ENCODE measurements around the gene GOPC.

GOPC gene

DNA sequence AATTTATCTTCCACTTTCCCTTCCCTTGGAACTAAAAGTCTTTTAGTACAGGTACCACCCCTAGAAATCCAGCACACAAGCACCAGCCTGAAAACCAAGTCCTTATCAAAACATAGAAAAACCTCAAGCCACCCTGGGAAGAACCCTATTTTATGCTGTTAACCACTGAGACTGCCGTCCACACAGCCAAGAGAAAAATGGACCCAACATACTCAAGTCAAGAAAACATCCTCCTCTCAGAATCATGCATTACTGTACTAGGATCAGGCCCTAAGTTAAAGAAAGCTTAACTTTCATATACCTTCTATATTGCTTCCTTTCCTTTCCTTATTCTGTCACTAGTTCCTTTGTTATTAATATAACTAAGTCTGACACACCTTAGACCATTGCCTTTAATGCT is 16.9 kb upstream of the GOPC start:
- Histone ChIP-seq H3K4me1 (ENCODE audit: control extremely low read depth in 1 of 4, control insufficient read depth in 4 of 4, insufficient read depth in 4 of 4, low read length in 3 of 4) (peaks cover 0 to 2% (median 1%) of the 10 kb centered on the region in 4 experiments), H3K27ac (ENCODE audit: insufficient read depth in 1 of 2, low read depth in 1 of 2, low read length in 2 of 2, poor library complexity in 1 of 2, severe bottlenecking in 2 of 2) (no peak overlapping the region), H3K36me3 (ENCODE audit: control insufficient read depth in 4 of 4, insufficient read depth in 4 of 4, low read length in 3 of 4) (no peaks in the 10 kb centered on the region), H3K4me3 (ENCODE audit: control insufficient read depth in 1 of 7, extremely low read depth in 1 of 7, insufficient read depth in 4 of 7, low read depth in 2 of 7, low read length in 6 of 7) (no peak overlapping the region), H3K27me3 (replicated peaks in 2 of 5; ENCODE audit: control insufficient read depth in 4 of 5, insufficient read depth in 5 of 5, low read length in 4 of 5) (peaks cover 0 to 2% (median 0%) of the 10 kb centered on the region in 5 experiments), H3K9me3 (ENCODE audit: control extremely low read depth in 1 of 5, control insufficient read depth in 4 of 5, insufficient read depth in 2 of 5, low read depth in 1 of 5, low read length in 4 of 5) (peaks cover 0 to 13% (median 0%) of the 10 kb centered on the region in 5 experiments)
- ChIA-PET CTCF (no interaction called here), POLR2A (no interaction called here)
- DNase-seq: no peak
- WGBS (ENCODE audit: insufficient coverage): 100% methylated on average over 1 of the region's 1 CpG

DNA sequence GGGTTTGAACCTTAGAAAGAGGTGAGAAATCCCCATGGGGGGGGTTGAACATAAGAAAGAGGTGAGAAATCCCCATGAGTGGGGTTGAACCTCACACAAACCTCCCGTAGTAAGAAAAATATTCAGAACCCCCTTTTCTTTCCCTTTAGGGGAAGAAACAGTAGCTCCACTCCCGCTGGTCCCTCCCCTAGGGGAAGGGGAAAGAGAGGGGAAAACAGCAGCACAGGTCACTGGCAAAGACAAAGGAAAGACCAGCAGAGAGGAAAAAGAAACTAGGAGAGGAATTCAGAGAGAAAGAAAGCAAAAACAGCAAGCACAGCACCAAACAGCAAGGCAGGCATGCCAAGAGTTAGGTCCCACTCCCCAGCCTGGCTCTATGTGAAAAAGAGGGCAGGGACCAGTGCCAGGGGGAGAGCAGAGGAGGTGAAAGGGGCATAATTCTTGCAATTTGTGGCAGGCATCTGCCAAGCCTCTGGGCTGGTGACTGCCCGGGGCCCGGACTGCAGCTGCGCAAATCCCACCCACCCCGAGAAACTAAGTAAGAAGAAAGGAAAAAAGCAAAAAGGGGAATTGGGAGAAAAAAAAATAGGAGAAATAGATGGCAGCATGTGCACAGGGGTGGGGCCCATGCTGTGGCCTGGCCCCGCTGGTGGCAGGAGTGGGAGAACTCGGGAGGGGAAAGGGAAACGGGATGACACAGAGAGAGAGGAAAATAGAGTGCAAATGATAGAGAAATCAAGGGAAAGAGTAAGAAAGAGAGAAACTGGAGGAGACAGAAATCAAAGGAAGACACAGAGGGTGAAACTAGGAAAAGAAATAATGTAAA is 15.1 kb upstream of the GOPC start:
- H3K4me3 ChIP-seq (ENCODE audit: control insufficient read depth in 1 of 7, extremely low read depth in 1 of 7, insufficient read depth in 4 of 7, low read depth in 2 of 7, low read length in 6 of 7): no peak overlapping the region
- no peaks in the 10 kb centered on the region for H3K9me3 ChIP-seq (ENCODE audit: control extremely low read depth in 1 of 5, control insufficient read depth in 4 of 5, insufficient read depth in 2 of 5, low read depth in 1 of 5, low read length in 4 of 5)
- POLR2A ChIA-PET: no interaction called here
- no peak overlapping the region for H3K27ac ChIP-seq (ENCODE audit: insufficient read depth in 1 of 2, low read depth in 1 of 2, low read length in 2 of 2, poor library complexity in 1 of 2, severe bottlenecking in 2 of 2)
- CTCF ChIA-PET: no interaction called here
- H3K27me3 ChIP-seq (replicated peaks in 2 of 5; ENCODE audit: control insufficient read depth in 4 of 5, insufficient read depth in 5 of 5, low read length in 4 of 5): peaks cover 0 to 2% (median 0%) of the 10 kb centered on the region in 5 experiments
- peaks cover 0 to 10% (median 7%) of the 10 kb centered on the region in 4 experiments for H3K4me1 ChIP-seq (ENCODE audit: control extremely low read depth in 1 of 4, control insufficient read depth in 4 of 4, insufficient read depth in 4 of 4, low read length in 3 of 4)
- WGBS (ENCODE audit: insufficient coverage): 96% methylated on average over 6 of the region's 9 CpGs
- DNase-seq: no peak
- no peaks in the 10 kb centered on the region for H3K36me3 ChIP-seq (ENCODE audit: control insufficient read depth in 4 of 4, insufficient read depth in 4 of 4, low read length in 3 of 4)

DNA sequence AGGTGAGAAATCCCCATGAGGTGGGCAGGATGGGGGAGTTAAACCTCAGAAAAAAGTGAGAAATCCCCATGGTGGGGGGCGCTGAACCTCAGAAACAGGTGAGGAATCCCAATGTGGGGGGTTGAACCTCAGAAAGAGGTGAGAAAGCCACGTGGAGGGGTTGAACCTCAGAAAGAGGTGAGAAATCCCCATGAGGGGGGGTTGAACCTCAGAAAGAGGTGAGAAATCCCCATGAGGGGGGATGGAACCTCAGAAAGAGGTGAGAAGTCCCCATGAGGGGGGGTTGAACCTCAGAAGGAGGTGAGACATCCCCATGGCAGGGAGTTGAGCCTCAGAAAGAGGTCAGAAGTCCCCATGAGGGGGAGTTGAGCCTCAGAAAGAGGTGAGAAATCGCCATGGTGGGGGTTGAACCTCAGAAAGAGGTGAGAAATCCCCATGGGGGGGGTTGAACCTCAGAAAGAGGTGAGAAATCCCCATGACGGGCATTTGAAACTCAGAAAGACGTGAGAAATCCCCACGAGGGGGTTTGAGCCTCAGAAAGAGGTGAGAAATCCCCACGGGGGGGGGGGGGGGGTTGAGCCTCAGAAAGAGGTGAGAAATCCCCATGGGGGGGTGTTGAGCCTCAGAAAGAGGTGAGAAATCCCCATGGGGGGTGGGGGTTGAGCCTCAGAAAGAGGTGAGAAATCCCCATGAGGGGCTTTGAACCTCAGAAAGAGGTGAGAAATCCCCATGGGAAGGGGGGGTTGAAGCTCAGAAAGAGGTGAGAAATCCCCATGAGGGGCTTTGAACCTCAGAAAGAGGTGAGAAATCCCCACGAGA is 14.3 kb upstream of the GOPC start:
- ChIA-PET CTCF (no interaction called here), POLR2A (no interaction called here)
- Histone ChIP-seq H3K9me3 (ENCODE audit: control extremely low read depth in 1 of 5, control insufficient read depth in 4 of 5, insufficient read depth in 2 of 5, low read depth in 1 of 5, low read length in 4 of 5) (no peaks in the 10 kb centered on the region), H3K27ac (ENCODE audit: insufficient read depth in 1 of 2, low read depth in 1 of 2, low read length in 2 of 2, poor library complexity in 1 of 2, severe bottlenecking in 2 of 2) (no peak overlapping the region), H3K4me1 (ENCODE audit: control extremely low read depth in 1 of 4, control insufficient read depth in 4 of 4, insufficient read depth in 4 of 4, low read length in 3 of 4) (peaks cover 0 to 10% (median 7%) of the 10 kb centered on the region in 4 experiments), H3K4me3 (ENCODE audit: control insufficient read depth in 1 of 7, extremely low read depth in 1 of 7, insufficient read depth in 4 of 7, low read depth in 2 of 7, low read length in 6 of 7) (no peak overlapping the region), H3K36me3 (ENCODE audit: control insufficient read depth in 4 of 4, insufficient read depth in 4 of 4, low read length in 3 of 4) (no peaks in the 10 kb centered on the region), H3K27me3 (replicated peaks in 2 of 5; ENCODE audit: control insufficient read depth in 4 of 5, insufficient read depth in 5 of 5, low read length in 4 of 5) (peaks cover 0 to 2% (median 0%) of the 10 kb centered on the region in 5 experiments)
- WGBS (ENCODE audit: insufficient coverage): 100% methylated on average over 4 of the region's 8 CpGs
- no peak for DNase-seq

DNA sequence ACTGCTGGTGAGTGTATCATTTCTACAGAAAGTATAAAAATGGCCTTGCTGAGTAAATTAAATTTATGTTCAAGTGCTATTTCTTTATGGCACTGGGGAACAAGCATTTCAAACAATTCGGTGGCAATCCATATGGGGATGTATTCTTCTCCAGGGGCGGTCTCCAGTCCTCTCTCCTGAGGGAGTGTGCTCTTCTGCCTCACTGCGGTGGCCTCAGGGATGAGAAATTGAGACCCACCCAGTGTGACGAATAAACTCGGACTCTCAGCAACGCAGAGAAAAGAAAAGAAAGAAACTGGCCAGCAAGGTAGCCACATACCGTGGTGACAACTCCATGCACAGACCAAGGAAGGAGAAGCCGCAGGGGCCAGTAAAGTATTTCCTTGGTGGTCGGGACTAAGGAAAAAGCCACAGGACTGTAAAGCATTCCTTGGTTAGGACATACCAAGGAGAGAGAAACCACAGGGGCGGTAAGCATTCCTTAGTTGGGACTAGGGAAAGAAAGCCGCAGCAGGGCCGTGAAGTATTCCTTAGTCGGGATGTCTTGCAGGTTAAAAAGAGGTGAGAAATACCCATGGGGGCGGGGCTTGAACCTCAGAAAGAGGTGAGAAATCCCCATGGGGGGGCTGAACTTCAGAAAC is 13.6 kb upstream of the GOPC start:
- Histone ChIP-seq H3K4me1 (ENCODE audit: control extremely low read depth in 1 of 4, control insufficient read depth in 4 of 4, insufficient read depth in 4 of 4, low read length in 3 of 4) (peaks cover 0 to 10% (median 7%) of the 10 kb centered on the region in 4 experiments), H3K27ac (ENCODE audit: insufficient read depth in 1 of 2, low read depth in 1 of 2, low read length in 2 of 2, poor library complexity in 1 of 2, severe bottlenecking in 2 of 2) (no peak overlapping the region), H3K27me3 (replicated peaks in 2 of 5; ENCODE audit: control insufficient read depth in 4 of 5, insufficient read depth in 5 of 5, low read length in 4 of 5) (peaks cover 0 to 2% (median 0%) of the 10 kb centered on the region in 5 experiments), H3K36me3 (ENCODE audit: control insufficient read depth in 4 of 4, insufficient read depth in 4 of 4, low read length in 3 of 4) (no peaks in the 10 kb centered on the region), H3K9me3 (ENCODE audit: control extremely low read depth in 1 of 5, control insufficient read depth in 4 of 5, insufficient read depth in 2 of 5, low read depth in 1 of 5, low read length in 4 of 5) (no peaks in the 10 kb centered on the region), H3K4me3 (ENCODE audit: control insufficient read depth in 1 of 7, extremely low read depth in 1 of 7, insufficient read depth in 4 of 7, low read depth in 2 of 7, low read length in 6 of 7) (no peak overlapping the region)
- POLR2A ChIA-PET: no interaction called here
- CTCF ChIA-PET: no interaction called here
- 96% methylated on average over 13 of the region's 14 CpGs for WGBS (ENCODE audit: insufficient coverage)
- no peak for DNase-seq

DNA sequence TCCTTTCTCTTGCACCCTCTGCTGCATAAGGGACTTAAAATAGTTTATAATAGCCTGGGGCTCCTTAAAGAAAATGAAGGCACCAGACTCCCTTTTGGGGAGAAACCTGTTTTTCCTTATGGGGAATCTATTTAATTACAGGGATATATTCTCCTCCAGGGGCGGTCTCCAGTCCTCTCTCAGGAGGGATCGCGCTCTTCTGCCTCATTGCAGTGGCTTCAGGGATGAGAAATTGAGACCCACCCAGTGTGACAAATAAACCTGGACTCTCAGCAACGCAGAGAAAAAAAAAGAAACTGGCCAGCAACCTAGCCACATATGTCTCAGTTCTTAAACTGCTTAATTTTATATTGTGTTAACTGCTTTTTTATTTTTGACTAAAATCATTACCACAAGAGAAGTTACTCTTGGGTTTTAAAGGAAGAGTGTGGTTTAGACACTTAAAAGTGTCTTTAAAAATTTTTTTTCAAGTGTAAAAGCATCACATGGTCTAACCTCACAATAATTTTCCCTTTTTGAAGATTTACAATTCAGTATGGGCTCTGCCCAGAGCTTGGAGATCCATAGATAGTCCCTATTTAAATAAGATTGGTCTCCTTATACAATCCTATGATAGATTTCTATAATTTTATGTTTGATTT is 11.7 kb upstream of the GOPC start:
- ChIA-PET POLR2A (no interaction called here), CTCF (interaction anchor here (1.3 kb wide), 1 partner anchor 8 kb away, joined by 3 read pairs; no protein-coding TSS in a partner anchor)
- H3K4me1 ChIP-seq (ENCODE audit: control extremely low read depth in 1 of 4, control insufficient read depth in 4 of 4, insufficient read depth in 4 of 4, low read length in 3 of 4): peaks cover 0 to 10% (median 7%) of the 10 kb centered on the region in 4 experiments
- H3K4me3 ChIP-seq (ENCODE audit: control insufficient read depth in 1 of 7, extremely low read depth in 1 of 7, insufficient read depth in 4 of 7, low read depth in 2 of 7, low read length in 6 of 7): no peak overlapping the region
- H3K36me3 ChIP-seq (ENCODE audit: control insufficient read depth in 4 of 4, insufficient read depth in 4 of 4, low read length in 3 of 4): no peaks in the 10 kb centered on the region
- no CpG with 5 or more reads among the region's 4 CpGs for WGBS (ENCODE audit: insufficient coverage)
- H3K27me3 ChIP-seq (replicated peaks in 2 of 5; ENCODE audit: control insufficient read depth in 4 of 5, insufficient read depth in 5 of 5, low read length in 4 of 5): peaks cover 0 to 4% (median 0%) of the 10 kb centered on the region in 5 experiments
- no peaks in the 10 kb centered on the region for H3K9me3 ChIP-seq (ENCODE audit: control extremely low read depth in 1 of 5, control insufficient read depth in 4 of 5, insufficient read depth in 2 of 5, low read depth in 1 of 5, low read length in 4 of 5)
- peak in 2 of 3 donors; percentile 4 to 18 for DNase-seq
- no peak overlapping the region for H3K27ac ChIP-seq (ENCODE audit: insufficient read depth in 1 of 2, low read depth in 1 of 2, low read length in 2 of 2, poor library complexity in 1 of 2, severe bottlenecking in 2 of 2)

DNA sequence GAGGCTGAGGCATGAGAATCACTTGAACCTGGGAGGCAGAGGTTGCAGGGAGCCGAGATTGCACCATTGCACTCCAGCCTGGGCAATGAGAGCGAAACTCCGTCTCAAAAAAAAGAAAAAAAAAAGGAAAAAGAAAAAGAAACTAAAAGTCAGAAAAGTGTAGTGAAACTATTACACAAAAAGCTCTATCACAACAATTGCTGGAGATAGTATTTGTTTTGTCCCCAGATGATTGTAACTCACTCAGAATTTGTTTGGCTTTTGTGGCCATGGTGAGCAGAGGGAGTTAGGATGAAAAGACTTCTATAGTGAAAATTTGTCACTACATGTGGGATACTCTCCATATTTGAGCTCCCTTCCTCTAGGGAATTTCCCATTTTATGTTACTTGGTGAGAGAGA is 5.2 kb upstream of the GOPC start:
- H3K27me3 ChIP-seq (replicated peaks in 2 of 5; ENCODE audit: control insufficient read depth in 4 of 5, insufficient read depth in 5 of 5, low read length in 4 of 5): peaks cover 0 to 4% (median 0%) of the 10 kb centered on the region in 5 experiments
- no peak overlapping the region for H3K4me3 ChIP-seq (ENCODE audit: control insufficient read depth in 1 of 7, extremely low read depth in 1 of 7, insufficient read depth in 4 of 7, low read depth in 2 of 7, low read length in 6 of 7)
- peaks cover 0 to 7% (median 5%) of the 10 kb centered on the region in 4 experiments for H3K4me1 ChIP-seq (ENCODE audit: control extremely low read depth in 1 of 4, control insufficient read depth in 4 of 4, insufficient read depth in 4 of 4, low read length in 3 of 4)
- WGBS (ENCODE audit: insufficient coverage): 71% methylated on average over 1 of the region's 3 CpGs
- no peaks in the 10 kb centered on the region for H3K9me3 ChIP-seq (ENCODE audit: control extremely low read depth in 1 of 5, control insufficient read depth in 4 of 5, insufficient read depth in 2 of 5, low read depth in 1 of 5, low read length in 4 of 5)
- H3K36me3 ChIP-seq (ENCODE audit: control insufficient read depth in 4 of 4, insufficient read depth in 4 of 4, low read length in 3 of 4): no peaks in the 10 kb centered on the region
- DNase-seq: no peak
- ChIA-PET POLR2A (interaction anchor here (0.6 kb wide), 1 partner anchor 127 kb away, joined by 4 read pairs; no protein-coding TSS in a partner anchor), CTCF (interaction anchor here (1.3 to 2.0 kb wide), 2 partner anchors 51 to 1188 kb away, joined by 3 to 8 read pairs; no protein-coding TSS in a partner anchor)
- H3K27ac ChIP-seq (ENCODE audit: insufficient read depth in 1 of 2, low read depth in 1 of 2, low read length in 2 of 2, poor library complexity in 1 of 2, severe bottlenecking in 2 of 2): no peak overlapping the region

Data from common myeloid progenitor, CD34-positive (primary cell).